NCI-H2227 treated with DMSO at 0.1 percent for 48 hours (cell line): ENCODE measurements around the gene EFHD1.

ENCODE experiments used
- DNase-seq: peaks from one replicate; lab custom pipeline; 2025; lab: John Stamatoyannopoulos, UW

EFHD1 gene, protein sequence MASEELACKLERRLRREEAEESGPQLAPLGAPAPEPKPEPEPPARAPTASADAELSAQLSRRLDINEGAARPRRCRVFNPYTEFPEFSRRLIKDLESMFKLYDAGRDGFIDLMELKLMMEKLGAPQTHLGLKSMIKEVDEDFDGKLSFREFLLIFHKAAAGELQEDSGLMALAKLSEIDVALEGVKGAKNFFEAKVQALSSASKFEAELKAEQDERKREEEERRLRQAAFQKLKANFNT

GRCh38 chr2:232633413-232634205 is at the start of gene EFHD1:
Gene EFHD1, plus strand, starts transcription at chr2:232633604. Its CDS starts 101 bp downstream, at chr2:232633705.
- DNase-seq = peak; percentile 77

DNA sequence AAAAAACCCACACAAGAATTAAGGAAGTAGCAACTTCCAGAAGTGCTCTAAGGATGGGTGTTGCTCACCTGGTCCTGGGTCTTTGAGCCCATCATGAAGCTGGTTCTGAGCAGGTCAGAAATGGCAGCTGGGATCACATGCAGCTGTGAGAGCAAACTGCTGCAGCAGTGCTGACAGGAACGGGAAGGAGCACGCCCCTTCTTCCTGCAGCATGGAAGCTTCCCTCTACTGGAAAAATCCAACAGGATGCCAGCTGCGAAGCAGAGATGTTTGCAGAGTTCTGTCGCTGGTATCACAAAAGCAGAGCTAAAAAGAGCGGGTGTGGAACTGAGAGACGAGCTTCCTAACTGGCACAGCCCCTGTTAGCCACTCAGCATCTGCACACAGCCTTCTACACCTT is 49.2 kb upstream of the EFHD1 start:
- DNase-seq = no peak

- DNase-seq = no peak
Measured at GRCh38 chr2:232586943-232587505, 46.4 kb upstream of the EFHD1 start.

DNA sequence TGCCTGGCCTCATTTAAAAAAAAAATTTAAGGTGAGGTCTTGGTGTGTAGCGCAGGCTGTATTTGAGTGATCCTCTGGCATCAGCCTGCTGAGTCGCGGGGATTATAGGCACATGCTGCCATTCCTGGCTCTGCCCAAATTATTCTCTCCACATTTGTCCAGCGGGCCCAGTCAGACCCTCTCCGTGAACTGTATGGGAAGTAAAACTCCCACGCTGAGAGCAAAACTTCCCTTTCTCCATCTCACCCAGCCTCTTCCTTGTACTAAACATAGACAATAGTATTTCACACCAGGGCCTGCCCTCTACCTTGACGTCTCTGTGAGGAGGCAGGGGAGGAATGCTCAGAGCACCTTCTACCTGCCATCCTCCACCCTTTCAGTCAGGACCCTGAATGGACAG is 45.9 kb upstream of the EFHD1 start:
- DNase-seq = no peak

DNA sequence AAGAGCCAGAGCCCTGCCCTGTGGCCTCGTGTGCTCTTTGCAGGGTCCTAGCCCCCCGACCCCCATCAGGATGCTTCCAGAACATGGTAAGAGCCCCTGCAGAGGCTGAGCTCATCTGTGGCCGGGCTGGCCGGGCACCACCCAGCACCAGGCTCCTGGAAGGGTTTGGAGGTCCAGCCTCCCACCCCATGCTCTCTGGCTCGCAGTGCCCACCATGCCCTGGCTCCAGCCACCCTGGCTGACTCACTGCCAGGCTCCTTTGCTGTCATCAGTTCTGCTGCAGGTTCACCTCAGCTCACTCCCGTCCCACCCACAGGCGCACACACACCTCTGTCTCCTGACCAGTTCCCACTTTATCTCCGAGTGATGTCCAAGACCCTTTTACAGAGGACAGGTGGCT is 45.4 kb upstream of the EFHD1 start:
- no peak for DNase-seq

GRCh38 chr2:232588680-232589585 is 44.5 kb upstream of the EFHD1 start:
- DNase-seq = no peak

- no peak for DNase-seq
Measured at GRCh38 chr2:232592772-232593395, 40.5 kb upstream of the EFHD1 start.

GRCh38 chr2:232593982-232594381 is 39.4 kb upstream of the EFHD1 start:
- DNase-seq = peak; percentile 68

- no peak for DNase-seq
Measured at GRCh38 chr2:232597362-232598079, 35.9 kb upstream of the EFHD1 start.

GRCh38 chr2:232598293-232598692 is 35.1 kb upstream of the EFHD1 start:
- DNase-seq = no peak

DNA sequence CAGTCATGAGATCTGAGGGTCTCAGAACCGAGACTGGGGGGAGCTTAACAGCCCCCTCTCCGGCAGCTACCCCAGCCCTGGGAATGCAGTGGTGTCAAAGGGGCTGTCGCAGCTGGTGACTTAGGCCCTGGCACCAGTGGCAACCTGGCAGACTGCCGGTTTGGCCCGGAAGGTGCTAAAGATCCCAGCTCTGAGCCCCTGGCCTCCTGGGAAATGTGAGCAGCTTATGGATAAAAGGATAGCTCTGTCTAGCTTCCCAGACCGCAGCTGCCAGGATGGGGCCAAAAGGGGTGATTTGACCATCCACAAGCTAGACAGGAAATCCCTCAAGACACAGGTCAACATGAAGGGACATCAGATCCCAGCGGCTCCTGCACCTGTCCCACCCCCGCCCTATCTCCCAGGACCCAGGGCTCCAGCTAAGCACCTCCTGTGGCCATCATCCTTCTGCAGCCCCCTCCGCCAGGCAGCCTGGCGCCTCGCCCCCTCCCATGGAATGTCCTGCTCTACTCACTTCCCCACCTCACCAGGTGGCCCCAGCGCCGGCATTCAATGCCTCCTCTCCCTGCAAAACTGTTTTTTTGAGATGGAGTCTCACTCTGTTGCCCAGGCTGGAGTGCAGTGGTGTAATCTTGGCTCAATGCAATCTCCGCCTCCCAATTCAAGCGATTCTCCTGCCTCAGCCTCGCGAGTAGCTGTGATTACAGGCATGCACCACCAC is 33.2 kb upstream of the EFHD1 start:
- no peak for DNase-seq

DNA sequence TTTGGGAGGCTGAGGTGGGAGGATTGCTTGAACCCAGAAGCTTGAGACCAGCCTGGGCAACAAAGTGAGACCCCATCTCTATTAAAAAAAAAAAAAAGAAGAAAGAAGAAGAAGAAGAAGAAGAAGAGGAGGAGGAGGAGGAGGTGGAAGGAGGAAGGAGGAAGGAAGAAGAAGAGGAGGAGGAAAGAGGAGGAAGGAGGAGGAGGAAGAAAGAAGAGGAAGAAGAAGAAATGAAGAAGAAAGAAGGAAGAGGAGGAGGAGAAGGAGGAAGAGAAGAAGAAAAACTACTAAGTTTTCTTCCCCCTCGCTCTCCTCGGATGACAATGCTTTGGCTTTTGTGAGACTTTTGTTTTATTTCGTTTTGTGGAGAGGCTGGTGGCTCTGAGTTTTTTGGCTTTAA is 30.1 kb upstream of the EFHD1 start:
- no peak for DNase-seq

DNA sequence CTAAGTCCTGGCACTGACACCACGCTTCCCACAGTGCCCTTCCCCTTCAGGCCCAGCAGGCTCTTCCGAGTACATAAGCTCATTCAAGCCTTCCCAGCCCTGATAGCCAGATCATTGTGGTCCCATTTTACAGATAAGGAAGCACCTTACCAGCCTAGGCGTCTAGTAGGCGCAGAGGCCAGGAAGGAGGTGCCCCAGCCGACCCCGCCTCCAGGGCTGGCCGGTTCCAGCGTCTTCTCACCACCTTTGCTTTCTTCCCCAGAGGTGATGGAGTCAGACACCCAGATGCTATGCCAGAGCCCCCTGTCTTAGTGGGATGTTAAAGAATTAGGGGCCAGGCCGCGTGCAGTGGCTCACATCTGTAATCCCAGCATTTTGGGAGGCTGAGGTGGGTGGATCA is 28.9 kb upstream of the EFHD1 start:
- DNase-seq = no peak

GRCh38 chr2:232607011-232607410 is 26.4 kb upstream of the EFHD1 start:
- no peak for DNase-seq

DNA sequence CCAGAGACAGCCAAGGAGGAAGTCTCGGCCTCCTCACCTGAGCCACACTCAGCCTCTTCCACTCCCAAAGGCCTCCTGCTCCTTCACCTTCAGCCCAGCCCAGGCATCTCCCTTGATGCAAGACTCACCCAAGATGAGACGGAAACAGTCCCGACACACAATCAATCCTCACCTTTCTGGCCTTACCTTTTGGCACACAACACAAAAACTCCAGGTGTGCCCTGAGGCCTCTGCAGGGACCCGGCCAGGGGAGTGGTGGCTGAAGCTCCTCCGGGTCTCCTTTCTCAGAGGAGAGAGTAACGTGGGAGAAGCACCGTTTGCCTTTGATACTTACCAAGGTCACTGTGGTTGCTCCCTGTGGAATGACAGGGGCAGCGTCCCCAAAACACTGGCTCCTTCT is 23.8 kb upstream of the EFHD1 start:
- no peak for DNase-seq

DNA sequence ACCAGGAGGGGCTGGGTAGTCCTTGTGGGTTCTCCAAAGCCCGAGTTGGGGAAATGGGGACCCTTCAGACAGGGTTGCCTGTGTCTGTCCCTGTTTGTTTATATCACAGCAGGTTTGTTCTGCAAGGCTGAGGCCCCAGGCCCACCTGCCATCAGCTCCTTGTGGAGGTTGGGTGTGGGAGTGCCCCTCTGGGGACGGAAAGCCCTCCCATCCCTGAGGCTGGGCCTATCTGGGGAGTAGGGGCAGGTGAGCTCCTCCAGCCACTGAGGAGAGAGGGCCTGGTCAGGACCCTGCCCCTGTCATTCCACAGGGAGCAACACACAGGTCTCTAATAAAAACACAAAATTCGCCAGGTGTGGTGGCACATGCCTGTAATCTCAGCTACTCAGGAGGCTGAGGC is 23.3 kb upstream of the EFHD1 start:
- DNase-seq = no peak

- DNase-seq = no peak
Measured at GRCh38 chr2:232611061-232611460, 22.3 kb upstream of the EFHD1 start.

GRCh38 chr2:232611559-232612218 is 21.7 kb upstream of the EFHD1 start:
- DNase-seq = no peak

- no peak for DNase-seq
Measured at GRCh38 chr2:232613538-232614134, 19.8 kb upstream of the EFHD1 start.

GRCh38 chr2:232615339-232615738 is 18.1 kb upstream of the EFHD1 start:
- DNase-seq = no peak
